OCI-LY1 (cell line): ENCODE data around the gene RSBN1L.

Experiments used
- H2AFZ ChIP-seq: fragments of 200-600 bp; sonication (generic), shearing (Covaris generic); 2 replicates; pipeline ENCODE4 v1.6.0; 2014; ENCODE audit warnings: antibody characterized with exemption, mild to moderate bottlenecking, low read length
- H3F3A ChIP-seq: fragments of 200-600 bp; sonication (generic), shearing (Covaris generic); 2 replicates; pipeline ENCODE4 v1.6.0; 2014; ENCODE audit warnings: mild to moderate bottlenecking, antibody characterized with exemption, low read length, moderate library complexity; ENCODE audit not compliant: insufficient read depth
- H3K27ac ChIP-seq: fragments of 200-600 bp; sonication (generic); 2 replicates; pipeline ENCODE4 v1.5.1; 2014; ENCODE audit warnings: low read length, mixed run types, mild to moderate bottlenecking, low read depth; ENCODE audit not compliant: poor library complexity, severe bottlenecking
- H3K27me3 ChIP-seq: fragments of 200-600 bp; sonication (generic); 2 replicates; pipeline ENCODE4 v1.6.0; 2014; ENCODE audit warnings: antibody characterized with exemption, mild to moderate bottlenecking, low read length, moderate library complexity; ENCODE audit not compliant: insufficient read depth
- H3K36me3 ChIP-seq: fragments of 200-600 bp; sonication (generic); 2 replicates; pipeline ENCODE4 v1.6.1; 2014; ENCODE audit warnings: mild to moderate bottlenecking, antibody characterized with exemption, low read length, moderate library complexity, mixed read lengths; ENCODE audit not compliant: insufficient read depth
- H3K4me1 ChIP-seq: fragments of 200-600 bp; sonication (generic); 2 replicates; pipeline ENCODE4 v1.5.1; 2014; ENCODE audit warnings: mild to moderate bottlenecking, low read length, moderate library complexity; ENCODE audit not compliant: insufficient read depth, severe bottlenecking
- H3K4me2 ChIP-seq: fragments of 200-600 bp; sonication (generic), shearing (Covaris generic); 2 replicates; pipeline ENCODE4 v1.6.1; 2014; ENCODE audit warnings: low read length
- H3K4me3 ChIP-seq: fragments of 200-600 bp; sonication (generic); 2 replicates; pipeline ENCODE4 v1.5.1; 2014; ENCODE audit warnings: low read length, low read depth, mild to moderate bottlenecking, mixed read lengths; ENCODE audit not compliant: poor library complexity, severe bottlenecking
- H3K79me2 ChIP-seq: fragments of 200-600 bp; shearing (Covaris generic); 2 replicates; pipeline ENCODE4 v1.6.1; 2016; ENCODE audit warnings: mixed run types, low read length, mixed read lengths; ENCODE audit not compliant: insufficient read depth
- H3K9ac ChIP-seq: fragments of 200-600 bp; sonication (generic), shearing (Covaris generic); 2 replicates; pipeline ENCODE4 v1.6.1; 2014; ENCODE audit warnings: mild to moderate bottlenecking, low read length, mixed read lengths
- H3K9me2 ChIP-seq: fragments of 200-600 bp; sonication (generic), shearing (Covaris generic); 2 replicates; pipeline ENCODE4 v1.6.1; 2014; ENCODE audit warnings: low read depth, mild to moderate bottlenecking, low read length, mixed read lengths
- H3K9me3 ChIP-seq: fragments of 200-600 bp; shearing (Covaris generic); 2 replicates; pipeline ENCODE4 v1.6.1; 2014; ENCODE audit warnings: low read length, mixed read lengths
- H4K20me1 ChIP-seq: fragments of 200-600 bp; sonication (generic), shearing (Covaris generic); 2 replicates; pipeline ENCODE4 v1.6.0; 2016; ENCODE audit warnings: mild to moderate bottlenecking, low read length; ENCODE audit not compliant: insufficient read depth
- EZH2 ChIP-seq: fragments of 200-600 bp; sonication (generic), shearing (Covaris generic); IDR thresholded peaks from 2 replicates; pipeline ENCODE4 v1.8.0; 2017; ENCODE audit warnings: borderline replicate concordance, mixed run types, mild to moderate bottlenecking, antibody characterized with exemption, low read length, moderate library complexity, mixed read lengths
- TF ChIP-seq, protein P1 (sequence below): fragments of 200-600 bp; sonication (generic), shearing (Covaris generic); IDR thresholded peaks from 2 replicates; pipeline ENCODE4 v1.5.1; 2017; ENCODE audit warnings: mild to moderate bottlenecking, antibody characterized with exemption, low read length, moderate library complexity, mixed read lengths

The RSBN1L gene

DNA sequence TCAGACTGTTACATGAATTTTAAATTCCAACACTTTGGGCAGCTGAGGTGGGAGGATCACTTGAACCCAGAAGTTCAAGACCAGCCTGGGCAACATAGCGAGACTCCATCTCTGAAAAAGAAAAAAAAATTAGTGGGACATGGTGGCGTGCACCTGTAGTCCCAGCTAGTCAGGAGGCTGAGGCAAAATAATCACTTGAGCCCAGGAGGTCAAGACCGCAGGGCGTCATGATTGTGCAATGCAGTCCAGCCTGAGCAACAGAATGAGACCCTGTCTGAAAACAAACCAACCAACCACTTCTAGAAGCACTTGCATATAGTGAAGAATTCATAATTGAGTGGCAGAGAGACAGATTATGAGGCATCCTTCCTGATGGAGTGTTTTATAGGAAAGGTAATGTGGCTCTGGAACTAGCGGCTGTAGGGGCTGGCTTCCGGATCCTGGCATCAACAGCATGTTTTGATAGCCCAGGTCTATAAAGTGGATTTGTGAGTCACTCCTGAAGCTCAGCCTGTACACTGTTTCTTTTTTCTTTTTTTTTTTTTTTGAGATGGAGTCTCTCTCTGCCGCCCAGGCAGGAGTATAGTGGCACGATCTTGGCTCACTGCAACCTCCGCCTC, 40.3 kb upstream of the RSBN1L start:
- Histone ChIP-seq H3K79me2 (no peaks in the 10 kb centered on the region), H2AFZ (no peak overlapping the region), H3K9me3 (no peaks in the 10 kb centered on the region), H3F3A (no peaks in the 10 kb centered on the region), H3K27ac (no peak overlapping the region), H3K27me3 (no peaks in the 10 kb centered on the region), H3K4me2 (no peak overlapping the region), H3K36me3 (no peaks in the 10 kb centered on the region), H3K4me1 (no peaks in the 10 kb centered on the region), H3K9me2 (no peaks in the 10 kb centered on the region), H3K4me3 (no peak overlapping the region), H4K20me1 (no peaks in the 10 kb centered on the region), H3K9ac (no peak overlapping the region)
- TF ChIP-seq, protein P1, sequence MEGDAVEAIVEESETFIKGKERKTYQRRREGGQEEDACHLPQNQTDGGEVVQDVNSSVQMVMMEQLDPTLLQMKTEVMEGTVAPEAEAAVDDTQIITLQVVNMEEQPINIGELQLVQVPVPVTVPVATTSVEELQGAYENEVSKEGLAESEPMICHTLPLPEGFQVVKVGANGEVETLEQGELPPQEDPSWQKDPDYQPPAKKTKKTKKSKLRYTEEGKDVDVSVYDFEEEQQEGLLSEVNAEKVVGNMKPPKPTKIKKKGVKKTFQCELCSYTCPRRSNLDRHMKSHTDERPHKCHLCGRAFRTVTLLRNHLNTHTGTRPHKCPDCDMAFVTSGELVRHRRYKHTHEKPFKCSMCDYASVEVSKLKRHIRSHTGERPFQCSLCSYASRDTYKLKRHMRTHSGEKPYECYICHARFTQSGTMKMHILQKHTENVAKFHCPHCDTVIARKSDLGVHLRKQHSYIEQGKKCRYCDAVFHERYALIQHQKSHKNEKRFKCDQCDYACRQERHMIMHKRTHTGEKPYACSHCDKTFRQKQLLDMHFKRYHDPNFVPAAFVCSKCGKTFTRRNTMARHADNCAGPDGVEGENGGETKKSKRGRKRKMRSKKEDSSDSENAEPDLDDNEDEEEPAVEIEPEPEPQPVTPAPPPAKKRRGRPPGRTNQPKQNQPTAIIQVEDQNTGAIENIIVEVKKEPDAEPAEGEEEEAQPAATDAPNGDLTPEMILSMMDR: no peak
- no peak for TF ChIP-seq EZH2

- no peaks in the 10 kb centered on the region for H3K27me3 ChIP-seq
- H2AFZ ChIP-seq: no peak overlapping the region
- no peak overlapping the region for H3K4me3 ChIP-seq
- no peak overlapping the region for H3K9ac ChIP-seq
- H4K20me1 ChIP-seq: no peaks in the 10 kb centered on the region
- H3K4me2 ChIP-seq: no peak overlapping the region
- H3F3A ChIP-seq: no peaks in the 10 kb centered on the region
- H3K79me2 ChIP-seq: no peaks in the 10 kb centered on the region
- no peaks in the 10 kb centered on the region for H3K9me2 ChIP-seq
- no peaks in the 10 kb centered on the region for H3K36me3 ChIP-seq
- no peaks in the 10 kb centered on the region for H3K9me3 ChIP-seq
- no peaks in the 10 kb centered on the region for H3K4me1 ChIP-seq
- TF ChIP-seq, protein P1: peak; percentile 97
- TF ChIP-seq EZH2: no peak
- H3K27ac ChIP-seq: no peak overlapping the region
Measured at GRCh38 chr7:77657427-77658224, 38.6 kb upstream of the RSBN1L start.

DNA sequence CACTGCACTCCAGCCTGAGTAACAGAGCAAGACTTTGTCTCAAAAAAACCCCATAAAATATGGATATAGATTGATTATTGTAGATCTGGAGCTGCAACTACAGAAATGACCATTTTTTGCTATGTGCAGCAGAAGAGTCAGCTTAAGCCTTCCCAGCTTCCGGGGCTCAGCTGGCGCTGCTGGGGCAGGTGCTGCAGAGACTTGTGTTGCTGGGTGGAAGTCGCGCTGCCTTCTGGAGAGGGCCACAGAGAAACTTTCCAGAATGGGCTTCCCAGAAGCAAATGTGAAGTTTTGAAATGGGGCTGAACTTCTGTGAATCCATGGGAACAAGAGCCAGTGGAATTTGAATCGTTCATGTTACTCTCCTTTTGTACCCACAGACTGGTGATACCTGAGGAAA, 37.3 kb upstream of the RSBN1L start:
- no peaks in the 10 kb centered on the region for H4K20me1 ChIP-seq

More for the DNA sequence above, 37.3 kb upstream of the RSBN1L start:
- H3K9ac ChIP-seq: no peak overlapping the region
- H3F3A ChIP-seq: no peaks in the 10 kb centered on the region
- no peaks in the 10 kb centered on the region for H3K36me3 ChIP-seq
- no peaks in the 10 kb centered on the region for H3K4me1 ChIP-seq
- H3K79me2 ChIP-seq: no peaks in the 10 kb centered on the region
- H3K4me2 ChIP-seq: no peak overlapping the region
- H3K4me3 ChIP-seq: no peak overlapping the region
- H3K27ac ChIP-seq: no peak overlapping the region
- H2AFZ ChIP-seq: no peak overlapping the region
- H3K9me3 ChIP-seq: no peaks in the 10 kb centered on the region
- TF ChIP-seq, protein P1: no peak
- TF ChIP-seq EZH2: no peak
- H3K9me2 ChIP-seq: no peaks in the 10 kb centered on the region
- no peaks in the 10 kb centered on the region for H3K27me3 ChIP-seq
